CD14-positive monocyte (primary cell): Measurements from ENCODE around the gene SEPTIN5. TPM values are rescaled to one million over a fixed set of nuclear protein-coding genes. Genes with fewer than 3 reads are reported as not detected.

Experiments
- DNase-seq, 3 donors: peaks; one replicate each; pipeline ENCODE4 v3.0.0-alpha.2; 2011 to 2022
- H2AFZ ChIP-seq: 2 replicates; pipeline ENCODE4 v1.6.0; 2012; ENCODE audit warnings: mild to moderate bottlenecking, low read depth, low read length, inconsistent platforms; ENCODE audit not compliant: insufficient read depth, poor library complexity, severe bottlenecking
- H3K27ac ChIP-seq, 2 donors: 1 replicate in 1 of 2; 2 replicates in 1 of 2; pipeline ENCODE4 v1.5.1; 2012 to 2013; ENCODE audit warnings: low read length in 2 of 2, control low read depth in 1 of 2, inconsistent platforms in 1 of 2, low read depth in 1 of 2, mild to moderate bottlenecking in 1 of 2
- H3K27me3 ChIP-seq, 2 donors: one replicate each; pipeline versions ENCODE4 v1.6.0 to v1.6.1; 2011 to 2013; ENCODE audit warnings: low read length in 2 of 2; ENCODE audit not compliant: control insufficient read depth in 2 of 2, insufficient read depth in 2 of 2
- H3K36me3 ChIP-seq, 2 donors: replicated peaks in 1 of 2; 1 replicate in 1 of 2; 2 replicates in 1 of 2; pipeline versions ENCODE4 v1.5.1 to v1.6.1; 2012 to 2013; ENCODE audit warnings: low read length in 2 of 2, control low read depth in 1 of 2, inconsistent platforms in 1 of 2, mild to moderate bottlenecking in 1 of 2; ENCODE audit not compliant: insufficient read depth in 2 of 2, control insufficient read depth in 1 of 2
- H3K4me1 ChIP-seq, 2 donors: 1 replicate in 1 of 2; 2 replicates in 1 of 2; pipeline versions ENCODE4 v1.5.1 to v1.6.1; 2012 to 2013; ENCODE audit warnings: low read length in 2 of 2, control low read depth in 1 of 2, inconsistent platforms in 1 of 2, mild to moderate bottlenecking in 1 of 2, moderate library complexity in 1 of 2; ENCODE audit not compliant: insufficient read depth in 2 of 2, control insufficient read depth in 1 of 2
- H3K4me2 ChIP-seq: replicated peaks from 2 replicates; pipeline ENCODE3; 2012; ENCODE audit warnings: low read length, moderate library complexity, mild to moderate bottlenecking; ENCODE audit not compliant: poor library complexity, severe bottlenecking; ENCODE audit errors: extremely low read depth
- H3K4me3 ChIP-seq, 3 experiments: fragments of 200-600 bp in 1 of 3; sonication (generic) in 1 of 3; replicated peaks in 1 of 3; 1 replicate in 2 of 3; 2 replicates in 1 of 3; pipeline ENCODE4 v1.5.1; 2011 to 2013; ENCODE audit warnings: low read length in 3 of 3, mild to moderate bottlenecking in 3 of 3, control low read depth in 2 of 3, low read depth in 2 of 3, inconsistent platforms in 1 of 3, moderate library complexity in 1 of 3
- H3K79me2 ChIP-seq: 2 replicates; pipeline ENCODE4 v1.6.0; 2012; ENCODE audit warnings: mild to moderate bottlenecking, control low read depth, inconsistent platforms, low read length, moderate library complexity; ENCODE audit not compliant: insufficient read depth
- H3K9ac ChIP-seq: 2 replicates; pipeline ENCODE4 v1.6.0; 2017; ENCODE audit warnings: low read length, mild to moderate bottlenecking; ENCODE audit not compliant: insufficient read depth, poor library complexity, severe bottlenecking
- H3K9me3 ChIP-seq, 2 donors: replicated peaks in 1 of 2; 1 replicate in 1 of 2; 2 replicates in 1 of 2; pipeline versions ENCODE4 v1.5.1 to v1.6.1; 2012 to 2013; ENCODE audit warnings: low read length in 2 of 2, control low read depth in 1 of 2; ENCODE audit not compliant: control insufficient read depth in 1 of 2, insufficient read depth in 1 of 2
- H4K20me1 ChIP-seq: 2 replicates; pipeline ENCODE4 v1.6.0; 2012; ENCODE audit warnings: mild to moderate bottlenecking, low read length, control low read depth, moderate library complexity; ENCODE audit not compliant: insufficient read depth
- H3K27ac Mint-ChIP-seq, 7 donors: one replicate each; pipeline ENCODE4 v1.8.0; 2020; ENCODE audit warnings: mild to moderate bottlenecking in 7 of 7, mixed read lengths in 7 of 7, moderate library complexity in 6 of 7, inconsistent platforms in 2 of 7
- H3K27me3 Mint-ChIP-seq, 3 donors: one replicate each; pipeline ENCODE4 v1.8.0; 2021 to 2022; ENCODE audit warnings: low read depth in 3 of 3, mild to moderate bottlenecking in 3 of 3, mixed read lengths in 3 of 3, moderate library complexity in 3 of 3, inconsistent platforms in 1 of 3
- H3K36me3 Mint-ChIP-seq, 2 donors: one replicate each; pipeline ENCODE4 v1.8.0; 2020; ENCODE audit warnings: mixed read lengths in 2 of 2, inconsistent platforms in 1 of 2, mild to moderate bottlenecking in 1 of 2
- H3K4me1 Mint-ChIP-seq: one replicate; pipeline ENCODE4 v1.8.0; 2020; ENCODE audit warnings: mild to moderate bottlenecking, mixed read lengths
- H3K4me3 Mint-ChIP-seq, 2 donors: one replicate each; pipeline ENCODE4 v1.8.0; 2020; ENCODE audit warnings: mild to moderate bottlenecking in 2 of 2, mixed read lengths in 2 of 2, moderate library complexity in 1 of 2
- H3K9me3 Mint-ChIP-seq, 7 donors: one replicate each; pipeline ENCODE4 v1.8.0; 2020 to 2022; ENCODE audit warnings: mixed read lengths in 7 of 7, mild to moderate bottlenecking in 6 of 7, moderate library complexity in 6 of 7, inconsistent platforms in 2 of 7
- CTCF ChIP-seq: fragments of 200-600 bp; IDR thresholded peaks from one replicate; pipeline ENCODE4 v1.8.0; 2022; ENCODE audit warnings: antibody characterized with exemption, mild to moderate bottlenecking
- WGBS: methylation state at CpG from one replicate; pipeline ENCODE4 v1.1.5; 2013; ENCODE audit warnings: missing lambda C conversion rate; ENCODE audit not compliant: insufficient coverage; 5-methylcytosine and 5-hydroxymethylcytosine counted together
- intact Hi-C, 2 donors: fragments of 100-400 bp; cut with micrococcal nuclease; formaldehyde crosslinking; loops; one replicate each; pipeline versions ENCODE4 v1.15.0 to v1.15.1; 2023
- polyA plus RNA-seq, 3 donors: library from polyadenylated mRNA; depleted of rRNA in 1 of 3; unstranded in 2 of 3; stranded (reverse) in 1 of 3; fragments of 300-500 nt in 2 of 3; fragments of >200 nt in 1 of 3; fragmentation: Illumina TruSeq in 2 of 3; gene quantifications; 1 replicate in 2 of 3; 2 replicates in 1 of 3; pipeline ENCODE4 v1.2.3, GENCODE V29; 2012 to 2021

The SEPTIN5 gene
- polyA plus RNA-seq, 3 donors: 0.50 to 0.64 TPM; not detected in 1

DNA sequence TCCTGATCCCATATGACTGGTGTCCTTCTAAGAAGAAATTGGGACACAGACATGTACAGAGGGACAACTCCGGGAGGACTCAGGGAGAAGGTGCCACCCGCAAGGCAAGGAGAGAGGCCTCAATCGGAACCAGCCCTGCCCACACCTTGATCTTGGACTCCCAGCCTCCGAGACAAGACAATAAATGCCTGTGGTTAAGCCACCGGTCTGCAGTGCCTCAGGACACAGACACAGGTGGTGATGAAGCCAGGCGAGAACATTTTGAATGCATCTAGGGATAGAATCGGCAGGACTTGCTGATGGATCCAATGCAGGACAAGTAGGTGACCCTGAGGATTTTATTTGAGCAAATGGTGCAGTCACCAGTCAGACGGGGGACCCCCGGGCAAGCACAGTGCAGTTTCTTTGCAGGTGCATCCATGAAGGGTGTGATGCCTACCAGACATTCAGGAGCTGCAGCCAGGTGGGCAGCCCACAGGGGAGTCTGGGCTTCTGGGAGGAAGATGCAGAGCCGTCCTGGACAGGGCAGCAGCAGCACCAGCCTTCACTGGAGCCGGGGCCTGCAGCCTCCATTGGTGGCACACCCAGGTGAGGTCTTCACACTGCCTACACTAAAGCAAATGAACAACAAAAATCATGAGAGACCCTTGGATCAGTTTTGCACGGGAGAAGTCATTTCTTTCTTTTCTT, 20.2 kb upstream of the SEPTIN5 start:
- H3K9me3 Mint-ChIP-seq: peaks cover 0 to 2% (median 0%) of the 10 kb centered on the region in 7 donors
- intact Hi-C loops: no loop called here
- WGBS: 95% methylated on average over 12 of the region's 12 CpGs

DNA sequence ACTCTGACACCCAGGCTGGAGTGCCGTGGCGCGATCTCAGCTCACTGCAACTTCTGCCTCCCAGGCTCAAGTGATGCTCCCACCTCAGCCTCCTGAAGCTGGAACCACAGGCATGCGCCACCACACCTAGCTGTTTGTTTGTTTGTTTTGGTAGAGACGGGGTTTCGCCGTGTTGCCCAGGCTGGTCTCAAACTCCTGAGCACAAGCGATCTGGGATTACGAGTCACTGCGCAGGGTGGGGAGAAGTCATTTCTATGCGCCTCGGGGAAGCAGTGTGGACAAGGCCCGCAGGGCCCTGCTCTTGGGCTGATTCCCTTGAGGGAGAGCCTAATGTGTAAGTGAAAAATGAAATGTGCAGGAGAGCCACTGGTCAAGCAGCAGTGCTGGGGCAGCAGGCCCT, 19.6 kb upstream of the SEPTIN5 start:
- no peak for TF ChIP-seq CTCF
- Histone ChIP-seq H3K4me3 (no peak overlapping the region), H3K4me1 (peaks cover 9 to 10% of the 10 kb centered on the region in 2 donors), H2AFZ (no peak overlapping the region), H3K4me2 (no peak overlapping the region), H3K36me3 (no peaks in the 10 kb centered on the region), H3K9me3 (no peaks in the 10 kb centered on the region), H3K27ac (no peak overlapping the region), H3K79me2 (no peaks in the 10 kb centered on the region), H3K27me3 (no peaks in the 10 kb centered on the region), H4K20me1 (no peaks in the 10 kb centered on the region), H3K9ac (no peak overlapping the region)
- no peak overlapping the region for H3K4me3 Mint-ChIP-seq
- H3K27me3 Mint-ChIP-seq: peaks cover 0 to 3% (median 2%) of the 10 kb centered on the region in 3 donors
- peaks cover 15% of the 10 kb centered on the region for H3K4me1 Mint-ChIP-seq
- 100% methylated on average over 8 of the region's 13 CpGs for WGBS
- H3K9me3 Mint-ChIP-seq: peaks cover 0 to 2% (median 0%) of the 10 kb centered on the region in 7 donors
- no peak for DNase-seq
- no peaks in the 10 kb centered on the region for H3K36me3 Mint-ChIP-seq
- intact Hi-C loops: no loop called here
- H3K27ac Mint-ChIP-seq: no peak overlapping the region

More for the DNA sequence above, 20.2 kb upstream of the SEPTIN5 start:
- Mint-ChIP-seq H3K27me3 (peaks cover 0 to 3% (median 2%) of the 10 kb centered on the region in 3 donors), H3K36me3 (no peaks in the 10 kb centered on the region), H3K27ac (no peak overlapping the region), H3K4me1 (peaks cover 21% of the 10 kb centered on the region), H3K4me3 (no peak overlapping the region)
- Histone ChIP-seq H4K20me1 (no peaks in the 10 kb centered on the region), H2AFZ (no peak overlapping the region), H3K4me3 (no peak overlapping the region), H3K79me2 (no peaks in the 10 kb centered on the region), H3K36me3 (no peaks in the 10 kb centered on the region), H3K27me3 (no peaks in the 10 kb centered on the region), H3K4me1 (peaks cover 14 to 15% of the 10 kb centered on the region in 2 donors), H3K4me2 (no peak overlapping the region), H3K9ac (no peak overlapping the region), H3K9me3 (no peaks in the 10 kb centered on the region), H3K27ac (no peak overlapping the region)
- no peak for TF ChIP-seq CTCF
- DNase-seq: no peak
